EH (cell line): ENCODE data around the gene SLC24A3.
"Not testable (repeated sequence)": the region's sequence is repeated elsewhere in the genome, so short reads cannot be mapped to it uniquely, and the experiment has no call there.

Experiments used
- DNase-seq: peaks from one replicate; pipeline ENCODE4 v3.0.0-alpha.2; 2015; ENCODE audit warnings: low read depth

The SLC24A3 gene

GRCh38 chr20:19678591-19678990 is 466.1 kb downstream of the SLC24A3 start:
- DNase-seq: not testable (repeated sequence)

- no peak for DNase-seq
These were observed 467.6 kb downstream of the SLC24A3 start for GRCh38 chr20:19679900-19680495.

DNA sequence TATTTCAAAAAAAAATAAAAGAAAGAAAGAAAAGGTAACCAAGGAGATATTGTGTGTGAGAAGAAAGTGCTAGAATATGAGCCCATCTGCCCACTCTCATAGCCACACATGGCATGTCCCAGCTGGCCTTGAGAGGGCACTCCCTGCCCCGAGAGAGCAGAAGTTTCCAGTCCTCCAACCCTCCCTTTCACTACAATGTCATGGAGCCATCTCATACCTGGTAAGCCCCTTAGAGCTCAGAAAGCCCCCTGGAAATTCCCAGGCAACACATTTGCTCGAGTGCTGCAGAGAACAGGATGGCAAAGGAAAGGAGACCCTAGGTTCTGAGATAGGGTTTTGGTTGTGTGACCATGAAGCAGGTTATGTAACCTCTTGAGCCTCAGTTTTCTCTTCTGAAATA is 469.8 kb downstream of the SLC24A3 start:
- no peak for DNase-seq

DNA sequence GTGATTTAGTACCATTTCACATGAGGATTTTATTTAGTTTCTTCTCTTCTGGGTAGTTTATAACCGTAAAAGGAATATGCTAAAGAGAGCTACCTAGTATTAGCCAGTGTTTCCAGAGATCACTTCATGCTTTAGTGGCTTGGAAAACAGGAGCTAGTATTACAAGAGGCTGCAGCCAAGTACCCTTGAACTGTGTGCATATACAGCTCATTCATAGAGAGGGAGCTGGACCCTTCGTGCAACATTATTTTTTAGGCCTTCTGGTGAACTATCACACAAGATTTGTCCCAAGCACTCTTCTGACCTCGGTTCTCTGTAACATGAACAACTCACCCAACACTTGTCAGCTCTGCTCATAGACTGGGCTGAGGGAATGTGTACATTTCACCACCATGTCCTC is 470.7 kb downstream of the SLC24A3 start:
- no peak for DNase-seq

DNA sequence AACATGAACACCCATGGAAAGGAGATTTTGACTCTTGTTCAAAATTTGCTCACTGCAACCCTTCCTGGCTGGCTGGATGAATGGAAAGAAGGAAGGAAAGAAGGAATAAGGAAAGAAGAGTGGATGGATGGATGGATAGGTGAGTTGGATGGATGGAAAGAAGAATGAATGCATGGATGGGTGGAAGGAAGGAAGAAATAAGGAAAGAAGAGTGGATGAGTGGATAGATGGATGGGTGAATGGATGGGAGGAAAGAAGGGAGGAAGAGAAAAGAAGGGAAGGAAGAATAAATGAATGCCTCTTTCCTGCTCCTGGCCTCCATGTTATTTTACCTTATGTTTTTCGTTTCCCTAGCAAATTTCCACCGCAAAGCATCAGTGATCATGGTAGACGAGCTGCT is 471.4 kb downstream of the SLC24A3 start:
- DNase-seq: no peak

- peak; percentile 96 for DNase-seq
These were observed 475.8 kb downstream of the SLC24A3 start for GRCh38 chr20:19688031-19688806.

DNA sequence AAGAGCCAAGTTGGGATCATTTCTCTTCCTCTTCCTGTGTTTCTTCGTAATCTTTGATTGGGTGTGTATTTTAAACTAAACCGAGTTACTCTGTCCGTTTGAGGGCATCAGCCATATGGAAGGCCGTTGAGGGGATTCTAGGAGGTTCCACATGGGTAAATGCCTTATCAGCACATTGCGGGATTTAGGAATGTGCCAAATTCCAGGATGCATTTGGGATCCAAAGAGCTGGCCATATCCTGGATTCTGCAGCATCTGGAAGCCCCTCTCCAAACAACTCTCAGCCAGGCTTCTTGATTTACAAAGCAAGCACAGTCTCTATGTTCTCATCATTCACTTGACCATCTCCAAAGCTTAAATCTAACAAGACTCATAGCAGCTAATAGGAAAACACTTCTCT is 478.0 kb downstream of the SLC24A3 start:
- no peak for DNase-seq

- no peak for DNase-seq
These were observed 478.7 kb downstream of the SLC24A3 start for GRCh38 chr20:19691125-19691524.

GRCh38 chr20:19692100-19692499 is 479.7 kb downstream of the SLC24A3 start:
- DNase-seq: peak; percentile 31

DNA sequence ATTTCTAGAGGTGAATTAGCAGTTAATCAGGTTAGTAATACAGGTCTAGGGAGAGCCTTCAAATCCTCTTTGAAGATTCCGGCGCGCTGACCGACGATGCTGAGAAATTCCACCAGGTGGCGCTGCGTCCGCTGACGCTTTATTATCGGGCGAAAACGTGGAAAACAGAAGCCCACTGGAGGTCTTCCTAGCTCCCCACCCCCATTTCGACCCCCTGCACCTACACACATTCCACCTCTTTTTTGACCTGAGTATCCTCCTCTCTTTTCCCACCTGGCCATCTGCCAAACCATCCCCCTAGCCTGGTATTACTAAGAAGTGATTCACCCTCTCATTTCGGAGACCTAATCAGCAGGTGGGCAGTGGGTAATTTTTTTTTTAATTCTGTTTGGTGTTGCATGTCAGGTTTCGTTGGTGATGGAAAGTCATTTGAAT is 480.3 kb downstream of the SLC24A3 start:
- peak; percentile 34 for DNase-seq

GRCh38 chr20:19693508-19693907 is 481.1 kb downstream of the SLC24A3 start:
- no peak for DNase-seq

DNA sequence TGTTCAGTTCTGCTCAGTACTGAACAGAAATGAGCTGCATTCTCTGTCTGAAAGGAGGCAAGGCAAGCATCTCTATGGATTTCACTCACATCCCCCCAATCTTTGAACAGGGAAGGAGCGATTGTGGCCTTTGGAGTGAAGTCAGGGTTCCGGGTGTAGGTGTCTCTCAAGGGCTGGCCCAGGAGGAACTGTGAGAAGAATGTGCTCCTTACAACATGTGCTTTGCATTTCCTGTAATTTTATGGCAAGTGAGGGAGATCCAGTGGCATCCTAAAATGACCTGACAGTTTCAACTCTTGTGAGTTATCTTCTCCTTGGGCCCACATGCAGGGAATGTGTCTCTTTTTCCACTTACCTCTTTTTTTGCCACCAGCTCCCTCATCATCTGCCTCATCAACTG is 482.6 kb downstream of the SLC24A3 start:
- DNase-seq: peak; percentile 65

DNA sequence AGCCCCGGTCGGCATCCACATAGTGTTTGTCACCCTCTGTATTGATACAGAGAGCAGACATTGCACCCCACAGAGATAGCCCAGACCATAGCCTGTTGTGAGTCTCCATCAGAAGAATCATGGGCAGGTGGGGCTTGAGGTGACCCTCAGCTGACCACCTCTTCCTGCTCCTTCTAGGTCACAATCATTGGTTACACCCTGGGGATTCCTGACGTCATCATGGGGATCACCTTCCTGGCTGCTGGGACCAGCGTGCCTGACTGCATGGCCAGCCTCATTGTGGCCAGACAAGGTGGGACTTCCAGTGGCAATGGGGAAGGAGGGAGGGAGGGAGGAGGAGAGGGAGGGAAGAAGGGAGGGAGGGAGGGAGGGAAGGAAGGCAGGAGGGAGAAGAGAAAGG is 484.2 kb downstream of the SLC24A3 start:
- no peak for DNase-seq

DNA sequence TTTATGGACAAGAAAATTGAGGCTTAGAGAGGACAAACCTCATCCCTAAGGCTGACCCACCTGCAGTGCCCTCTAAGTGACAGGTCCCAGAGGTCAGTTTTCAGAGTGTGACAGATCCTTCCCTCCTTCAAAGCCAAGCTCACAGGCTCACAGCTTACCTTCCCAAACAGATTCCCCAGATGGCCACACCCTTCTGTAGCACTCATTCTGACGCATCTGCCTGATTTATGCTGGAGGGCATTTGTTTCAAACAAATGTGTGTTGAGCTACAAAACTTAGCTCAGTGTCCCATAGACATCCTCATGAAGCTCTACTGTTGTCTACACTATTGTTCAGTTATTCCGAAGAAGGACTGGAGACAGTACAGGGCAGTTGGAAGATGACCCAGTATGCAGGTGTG is 485.0 kb downstream of the SLC24A3 start:
- DNase-seq: no peak

- DNase-seq: peak; percentile 95
These were observed 486.9 kb downstream of the SLC24A3 start for GRCh38 chr20:19699180-19699971.

GRCh38 chr20:19701429-19701828 is 489.0 kb downstream of the SLC24A3 start:
- DNase-seq: no peak

- no peak for DNase-seq
These were observed 494.0 kb downstream of the SLC24A3 start for GRCh38 chr20:19706463-19706862.

DNA sequence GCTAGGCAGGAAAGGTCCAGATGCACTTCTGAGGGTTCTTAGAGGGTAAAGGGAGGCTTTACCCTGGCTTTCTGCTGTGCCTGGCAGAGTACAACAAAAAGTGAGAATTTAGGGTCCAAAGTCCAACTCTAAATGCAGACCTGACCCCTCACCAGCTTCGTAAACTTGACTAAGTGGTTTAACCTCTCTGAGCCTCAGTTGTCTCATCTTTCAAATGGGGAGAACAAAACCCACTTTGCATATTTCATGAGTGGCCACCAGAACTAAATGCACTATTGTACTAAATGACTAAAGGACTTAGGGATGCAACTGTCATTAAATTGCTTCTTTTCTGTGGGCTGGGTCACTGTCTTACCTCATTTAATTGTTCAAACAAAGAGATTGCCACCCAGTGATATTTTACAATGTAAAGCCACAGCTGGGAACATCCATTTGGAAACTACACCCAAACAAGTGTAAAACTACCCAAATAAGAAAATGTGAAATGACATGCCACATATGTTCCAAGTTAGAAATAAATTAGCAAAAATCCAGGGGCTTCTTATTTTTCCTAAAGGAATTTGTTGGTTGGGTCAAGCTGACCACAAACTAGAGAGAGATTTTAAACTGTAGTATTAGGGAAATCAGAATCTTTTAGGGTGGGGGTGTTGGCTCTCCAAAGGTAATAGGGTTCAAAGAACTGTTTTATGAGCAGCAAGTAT is 497.3 kb downstream of the SLC24A3 start:
- no peak for DNase-seq

DNA sequence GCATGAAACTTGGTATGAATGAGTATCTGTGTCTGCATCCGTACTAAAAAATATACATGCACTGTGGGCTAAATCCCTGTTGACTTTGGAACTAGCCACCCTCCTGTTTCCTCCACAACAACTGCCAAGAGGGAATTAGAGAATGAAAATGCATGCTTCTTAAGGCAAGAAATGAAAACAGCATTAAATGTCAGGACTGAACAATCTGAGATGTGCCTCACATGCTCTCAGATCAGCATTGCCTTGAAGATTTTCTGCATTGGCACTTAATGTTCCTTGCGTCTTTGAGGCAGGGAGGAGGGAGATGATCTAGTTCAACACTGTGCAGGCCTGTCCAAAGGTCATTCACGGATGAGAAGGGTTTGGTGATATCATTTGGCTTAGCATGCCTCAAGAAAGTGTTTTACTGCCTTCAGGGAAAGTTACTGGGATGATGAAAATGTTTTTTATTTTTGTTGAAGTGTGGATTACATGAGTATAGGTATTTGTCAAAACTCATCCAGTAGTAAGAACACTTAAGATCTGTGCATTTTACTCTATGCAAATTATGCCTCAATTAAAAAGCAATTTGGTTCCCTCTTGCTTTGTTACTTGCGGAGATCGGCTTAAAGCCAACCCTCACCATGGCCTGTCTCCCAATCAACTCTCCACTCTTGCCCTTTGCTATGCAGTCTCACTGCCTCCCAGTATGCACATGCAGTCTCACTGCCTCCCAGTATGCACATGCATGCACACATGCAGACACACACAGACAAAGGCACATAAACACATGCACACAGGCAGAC is 498.1 kb downstream of the SLC24A3 start:
- peak; percentile 43 for DNase-seq

GRCh38 chr20:19711126-19711525 is 498.7 kb downstream of the SLC24A3 start:
- no peak for DNase-seq

GRCh38 chr20:19712721-19713260 is 500.3 kb downstream of the SLC24A3 start:
- peak; percentile 69 for DNase-seq
